Measurements from ENCODE around the gene CUX1.

CUX1 gene

GRCh38 chr7:102069931-102070629 lies 252.7 kb downstream of the CUX1 start:
- Histone ChIP-seq H3K4me1 (ENCODE audit: insufficient read depth, insufficient read length) (no peaks in the 10 kb centered on the region), H3K27me3 (ENCODE audit: insufficient read depth, insufficient read length) (no peaks in the 10 kb centered on the region), H3K36me3 (ENCODE audit: insufficient read depth, insufficient read length, low read length) (peaks cover 25% of the 10 kb centered on the region), H3K9me3 (ENCODE audit: insufficient read depth, low read length) (peaks cover 15% of the 10 kb centered on the region), H3K9ac (ENCODE audit: insufficient read length, low read depth) (no peak overlapping the region), H3K4me3 (ENCODE audit: insufficient read length, low read depth) (no peak overlapping the region)
- DNase-seq (ENCODE audit: low read depth, low spot score): no peak
- no peak for TF ChIP-seq SUZ12 (IDR thresholded peaks at IDR 0.05; ENCODE audit: extremely low read depth, insufficient read depth, insufficient read length)
- TF ChIP-seq ZNF274 (IDR thresholded peaks at IDR 0.05; ENCODE audit: low read depth, low read length): no peak
- TF ChIP-seq YY1 (IDR thresholded peaks at IDR 0.05; ENCODE audit: insufficient read depth, insufficient read length): no peak

DNA sequence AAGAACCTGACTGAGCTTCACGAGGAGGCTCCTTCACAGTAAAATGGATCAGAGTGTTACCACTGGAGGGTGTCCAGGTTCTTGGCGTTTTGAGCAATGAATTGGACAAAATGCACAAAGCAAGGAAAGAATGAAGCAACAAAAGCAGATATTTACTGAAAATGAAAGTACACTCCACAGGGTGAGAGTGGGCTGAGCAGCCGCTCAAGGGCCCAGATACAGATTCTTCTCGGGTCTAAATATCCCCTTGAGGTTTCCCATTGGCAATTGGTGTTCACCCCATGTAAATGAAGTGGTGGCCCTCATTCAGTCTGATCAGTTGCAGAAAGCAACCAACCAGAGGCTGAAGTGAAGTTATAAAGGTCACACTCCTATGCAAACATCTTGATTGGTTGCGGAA lies 254.6 kb downstream of the CUX1 start:
- peaks cover 25% of the 10 kb centered on the region for H3K36me3 ChIP-seq (ENCODE audit: insufficient read depth, insufficient read length, low read length)
- no peak for DNase-seq (ENCODE audit: low read depth, low spot score)

DNA sequence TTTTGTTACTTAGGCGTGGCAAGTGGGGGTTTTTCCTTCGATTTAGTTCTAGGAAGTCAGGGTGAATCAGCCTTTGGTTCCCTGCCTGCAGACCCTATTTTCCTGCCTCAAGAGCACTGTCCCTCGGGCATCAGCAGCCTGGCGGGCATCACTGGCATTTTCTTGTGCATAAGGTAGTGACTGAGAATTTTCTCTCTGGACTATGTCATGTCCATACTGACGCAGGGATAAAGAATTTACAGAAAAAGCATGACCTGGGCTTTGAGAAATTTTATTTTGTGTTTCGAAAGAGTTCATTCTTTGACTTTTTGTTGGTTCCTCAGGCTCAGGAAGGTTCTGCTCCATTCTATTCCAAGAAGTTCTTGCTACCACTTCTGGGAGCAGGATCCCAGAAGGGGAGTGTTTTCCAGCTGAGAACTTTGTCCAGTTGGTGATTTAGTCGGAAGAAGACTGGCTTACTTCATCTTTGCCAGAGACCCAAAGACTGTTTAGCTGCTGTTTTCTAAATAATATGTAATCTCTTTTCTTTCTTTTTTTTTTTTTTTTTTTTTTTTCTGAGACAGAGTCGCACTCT lies 255.3 kb downstream of the CUX1 start:
- H3K4me3 ChIP-seq (ENCODE audit: insufficient read length, low read depth): no peak overlapping the region
- H3K9me3 ChIP-seq (ENCODE audit: insufficient read depth, low read length): peaks cover 15% of the 10 kb centered on the region
- H3K27me3 ChIP-seq (ENCODE audit: insufficient read depth, insufficient read length): no peaks in the 10 kb centered on the region
- peaks cover 25% of the 10 kb centered on the region for H3K36me3 ChIP-seq (ENCODE audit: insufficient read depth, insufficient read length, low read length)
- H3K9ac ChIP-seq (ENCODE audit: insufficient read length, low read depth): no peak overlapping the region
- TF ChIP-seq SUZ12 (IDR thresholded peaks at IDR 0.05; ENCODE audit: extremely low read depth, insufficient read depth, insufficient read length) (no peak), YY1 (IDR thresholded peaks at IDR 0.05; ENCODE audit: insufficient read depth, insufficient read length) (no peak), ZNF274 (IDR thresholded peaks at IDR 0.05; ENCODE audit: low read depth, low read length) (no peak)
- no peaks in the 10 kb centered on the region for H3K4me1 ChIP-seq (ENCODE audit: insufficient read depth, insufficient read length)
- no peak for DNase-seq (ENCODE audit: low read depth, low spot score)

More for the DNA sequence above, 254.6 kb downstream of the CUX1 start:
- H3K4me3 ChIP-seq (ENCODE audit: insufficient read length, low read depth): no peak overlapping the region
- no peak overlapping the region for H3K9ac ChIP-seq (ENCODE audit: insufficient read length, low read depth)
- TF ChIP-seq YY1 (IDR thresholded peaks at IDR 0.05; ENCODE audit: insufficient read depth, insufficient read length) (no peak), ZNF274 (IDR thresholded peaks at IDR 0.05; ENCODE audit: low read depth, low read length) (no peak), SUZ12 (IDR thresholded peaks at IDR 0.05; ENCODE audit: extremely low read depth, insufficient read depth, insufficient read length) (no peak)
- H3K9me3 ChIP-seq (ENCODE audit: insufficient read depth, low read length): peaks cover 15% of the 10 kb centered on the region
- H3K4me1 ChIP-seq (ENCODE audit: insufficient read depth, insufficient read length): no peaks in the 10 kb centered on the region
- no peaks in the 10 kb centered on the region for H3K27me3 ChIP-seq (ENCODE audit: insufficient read depth, insufficient read length)

GRCh38 chr7:102073931-102074880 lies 256.8 kb downstream of the CUX1 start:
- H3K9ac ChIP-seq (ENCODE audit: insufficient read length, low read depth): no peak overlapping the region
- peaks cover 15% of the 10 kb centered on the region for H3K9me3 ChIP-seq (ENCODE audit: insufficient read depth, low read length)
- peaks cover 25% of the 10 kb centered on the region for H3K36me3 ChIP-seq (ENCODE audit: insufficient read depth, insufficient read length, low read length)
- H3K4me3 ChIP-seq (ENCODE audit: insufficient read length, low read depth): no peak overlapping the region
- H3K27me3 ChIP-seq (ENCODE audit: insufficient read depth, insufficient read length): no peaks in the 10 kb centered on the region
- TF ChIP-seq YY1 (IDR thresholded peaks at IDR 0.05; ENCODE audit: insufficient read depth, insufficient read length): no peak
- TF ChIP-seq ZNF274 (IDR thresholded peaks at IDR 0.05; ENCODE audit: low read depth, low read length): no peak
- no peak for TF ChIP-seq SUZ12 (IDR thresholded peaks at IDR 0.05; ENCODE audit: extremely low read depth, insufficient read depth, insufficient read length)
- no peaks in the 10 kb centered on the region for H3K4me1 ChIP-seq (ENCODE audit: insufficient read depth, insufficient read length)
- no peak for DNase-seq (ENCODE audit: low read depth, low spot score)

- TF ChIP-seq YY1 (IDR thresholded peaks at IDR 0.05; ENCODE audit: insufficient read depth, insufficient read length) (no peak), SUZ12 (IDR thresholded peaks at IDR 0.05; ENCODE audit: extremely low read depth, insufficient read depth, insufficient read length) (no peak), ZNF274 (IDR thresholded peaks at IDR 0.05; ENCODE audit: low read depth, low read length) (no peak)
- Histone ChIP-seq H3K4me1 (ENCODE audit: insufficient read depth, insufficient read length) (no peaks in the 10 kb centered on the region), H3K36me3 (ENCODE audit: insufficient read depth, insufficient read length, low read length) (peaks cover 25% of the 10 kb centered on the region)
Measured at GRCh38 chr7:102075126-102075525, 257.7 kb downstream of the CUX1 start.

DNA sequence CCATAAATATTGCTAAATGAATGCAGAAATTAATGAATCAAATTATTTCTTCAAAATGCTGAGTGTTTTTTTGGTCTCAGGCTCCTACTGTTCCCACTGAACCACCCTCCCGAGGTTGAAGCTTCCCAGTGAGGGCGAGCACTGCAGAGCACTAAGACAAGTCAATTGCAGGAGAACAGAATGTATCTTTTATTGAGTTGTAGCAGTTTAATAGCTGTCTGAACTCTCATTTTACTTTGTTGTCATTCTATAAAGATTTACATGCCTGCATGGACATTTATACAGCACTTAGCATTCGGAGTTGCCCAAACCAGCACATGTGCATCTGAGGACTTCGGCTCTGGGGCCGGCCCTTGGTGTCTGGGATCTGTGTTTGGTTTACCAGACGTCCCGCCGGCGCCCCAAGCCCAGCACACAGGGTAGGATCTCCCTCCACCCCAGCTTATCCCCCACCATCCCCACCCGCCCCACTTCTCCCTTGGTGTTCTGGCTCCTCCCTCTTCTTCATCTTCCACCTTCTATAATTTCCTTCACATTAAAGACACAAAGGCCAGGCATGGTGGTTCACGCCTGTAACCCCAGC lies 258.2 kb downstream of the CUX1 start:
- no peak for DNase-seq (ENCODE audit: low read depth, low spot score)
- Histone ChIP-seq H3K36me3 (ENCODE audit: insufficient read depth, insufficient read length, low read length) (peaks cover 24% of the 10 kb centered on the region), H3K27me3 (ENCODE audit: insufficient read depth, insufficient read length) (no peaks in the 10 kb centered on the region), H3K9me3 (ENCODE audit: insufficient read depth, low read length) (peaks cover 15% of the 10 kb centered on the region), H3K4me1 (ENCODE audit: insufficient read depth, insufficient read length) (peaks cover 4% of the 10 kb centered on the region), H3K9ac (ENCODE audit: insufficient read length, low read depth) (no peak overlapping the region), H3K4me3 (ENCODE audit: insufficient read length, low read depth) (no peak overlapping the region)
- TF ChIP-seq ZNF274 (IDR thresholded peaks at IDR 0.05; ENCODE audit: low read depth, low read length): no peak
- no peak for TF ChIP-seq SUZ12 (IDR thresholded peaks at IDR 0.05; ENCODE audit: extremely low read depth, insufficient read depth, insufficient read length)
- no peak for TF ChIP-seq YY1 (IDR thresholded peaks at IDR 0.05; ENCODE audit: insufficient read depth, insufficient read length)

More at GRCh38 chr7:102075126-102075525, 257.7 kb downstream of the CUX1 start:
- Histone ChIP-seq H3K9me3 (ENCODE audit: insufficient read depth, low read length) (peaks cover 15% of the 10 kb centered on the region), H3K4me3 (ENCODE audit: insufficient read length, low read depth) (no peak overlapping the region), H3K9ac (ENCODE audit: insufficient read length, low read depth) (no peak overlapping the region), H3K27me3 (ENCODE audit: insufficient read depth, insufficient read length) (no peaks in the 10 kb centered on the region)
- no peak for DNase-seq (ENCODE audit: low read depth, low spot score)

Measured in NT2/D1 (cell line).